Measurements from ENCODE around the gene NKD2.

DNA sequence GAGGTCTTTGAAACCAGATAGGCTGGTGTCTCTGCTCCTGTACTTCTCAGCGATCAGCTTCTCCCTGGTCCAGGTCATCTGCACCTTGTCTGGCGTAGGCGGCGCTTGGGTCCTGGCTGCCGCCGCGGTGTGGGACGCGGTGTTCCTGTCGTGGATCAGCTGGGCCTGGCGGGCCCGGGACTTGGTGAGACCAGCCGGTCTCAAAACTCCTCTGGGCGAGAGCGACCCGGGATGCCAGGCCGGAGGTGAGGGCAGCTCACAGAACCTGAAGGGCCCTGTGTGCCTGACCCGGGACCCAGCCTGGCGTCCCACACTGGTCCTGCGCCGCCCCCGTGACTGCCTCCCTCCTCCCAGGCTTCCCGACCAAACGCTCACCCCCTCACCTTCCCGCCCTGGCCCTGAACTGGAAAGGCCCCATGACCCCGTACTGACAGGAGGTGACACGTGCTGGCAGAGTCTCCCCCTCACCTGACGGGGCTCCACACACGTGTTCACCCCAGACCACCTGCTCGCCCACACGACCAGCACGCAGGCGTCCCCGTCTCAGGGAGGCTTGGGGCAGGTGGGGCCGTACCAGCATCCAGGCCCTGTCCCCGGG, 49.0 kb downstream of the NKD2 start:
- TF ChIP-seq CTCF (conservative IDR thresholded peaks at IDR 0.05; ENCODE audit: low read length) = no peak
- TF ChIP-seq EZH2phosphoT487 (IDR thresholded peaks at IDR 0.05; ENCODE audit: borderline replicate concordance, low read depth, low read length) = no peak

Measured in OCI-LY7 (cell line).